ENCODE data around the gene UBALD1. TPM values are rescaled to one million over a fixed set of nuclear protein-coding genes. Genes with fewer than 3 reads are reported as not detected.
"Not testable (repeated sequence)": the region's sequence is repeated elsewhere in the genome, so short reads cannot be mapped to it uniquely, and the experiment has no call there.

The UBALD1 gene
- total RNA-seq, 4 donors from 2014 or later: 11.6 to 25.1 (median 18.1) TPM

GRCh38 chr16:4574919-4575705 is 39.6 kb downstream of the UBALD1 start:
- Histone ChIP-seq H3K27ac (no peak overlapping the region), H3K9me3 (no peaks in the 10 kb centered on the region), H3K4me1 (no peaks in the 10 kb centered on the region), H3K36me3 (no peaks in the 10 kb centered on the region), H3K4me3 (no peak overlapping the region), H3K27me3 (no peaks in the 10 kb centered on the region)
- no peak for DNase-seq
- TF ChIP-seq POLR2A (IDR thresholded peaks at IDR 0.05) (no peak), CTCF (IDR thresholded peaks at IDR 0.05) (no peak)

DNA sequence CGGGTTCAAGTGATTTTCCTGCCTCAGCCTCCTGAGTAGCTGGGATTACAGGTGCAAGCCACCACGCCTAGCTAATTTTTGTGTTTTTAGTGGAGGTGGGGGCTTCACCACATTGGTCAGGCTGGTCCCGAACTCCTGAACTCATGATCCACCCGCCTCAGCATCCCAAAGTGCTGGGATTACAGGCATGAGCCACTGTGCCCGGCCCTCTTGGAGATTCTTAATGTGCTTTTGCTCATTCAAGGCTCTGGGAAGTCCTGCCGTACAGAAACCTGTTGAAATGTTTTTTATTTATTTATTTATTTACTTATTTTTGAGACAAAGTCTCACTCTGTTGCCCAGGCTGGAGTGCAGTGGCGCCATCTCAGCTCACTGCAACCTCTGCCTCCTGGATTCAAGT is 40.8 kb downstream of the UBALD1 start:
- H3K9me3 ChIP-seq, DNase-seq, H3K27ac ChIP-seq, H3K4me3 ChIP-seq, H3K4me1 ChIP-seq, H3K36me3 ChIP-seq, H3K27me3 ChIP-seq: not testable (repeated sequence)

GRCh38 chr16:4572715-4573114 is 42.0 kb downstream of the UBALD1 start:
- TF ChIP-seq POLR2A (IDR thresholded peaks at IDR 0.05) (no peak), CTCF (IDR thresholded peaks at IDR 0.05) (no peak)
- no peaks in the 10 kb centered on the region for H3K4me1 ChIP-seq
- H3K27ac ChIP-seq: no peak overlapping the region
- H3K36me3 ChIP-seq: no peaks in the 10 kb centered on the region
- H3K9me3 ChIP-seq: no peaks in the 10 kb centered on the region
- no peak for DNase-seq
- H3K4me3 ChIP-seq: no peak overlapping the region
- H3K27me3 ChIP-seq: no peaks in the 10 kb centered on the region

- TF ChIP-seq POLR2A (IDR thresholded peaks at IDR 0.05) (no peak), CTCF (IDR thresholded peaks at IDR 0.05) (no peak)
- no peak for DNase-seq
Measured at GRCh38 chr16:4570688-4571321, 43.9 kb downstream of the UBALD1 start.

DNA sequence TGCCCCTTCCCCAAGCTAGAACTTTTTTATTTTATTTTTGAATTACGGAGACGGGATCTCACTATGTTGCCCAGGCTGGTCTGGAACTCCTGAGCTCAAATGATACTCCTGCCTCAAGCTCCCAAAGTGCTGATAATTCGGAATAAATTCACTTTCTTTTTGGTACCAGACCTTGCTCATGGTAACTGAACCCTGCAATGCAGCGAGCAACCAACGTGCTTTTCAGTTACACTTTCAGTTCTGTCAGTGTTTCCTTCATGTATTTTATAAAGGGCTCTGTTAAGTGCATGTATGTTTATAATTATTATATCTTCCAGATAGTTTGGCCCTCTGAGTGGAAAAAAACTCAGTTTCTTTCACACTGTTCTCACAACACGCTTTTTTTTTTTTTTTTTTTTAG is 44.6 kb downstream of the UBALD1 start:
- no peaks in the 10 kb centered on the region for H3K4me1 ChIP-seq
- H3K27ac ChIP-seq: no peak overlapping the region
- DNase-seq: no peak
- no peaks in the 10 kb centered on the region for H3K27me3 ChIP-seq
- H3K4me3 ChIP-seq: no peak overlapping the region
- no peak for TF ChIP-seq CTCF (IDR thresholded peaks at IDR 0.05)
- TF ChIP-seq POLR2A (IDR thresholded peaks at IDR 0.05): no peak
- H3K9me3 ChIP-seq: no peaks in the 10 kb centered on the region
- H3K36me3 ChIP-seq: no peaks in the 10 kb centered on the region

More at GRCh38 chr16:4570688-4571321, 43.9 kb downstream of the UBALD1 start:
- no peak overlapping the region for H3K4me3 ChIP-seq
- no peaks in the 10 kb centered on the region for H3K36me3 ChIP-seq
- H3K9me3 ChIP-seq: no peaks in the 10 kb centered on the region
- H3K27ac ChIP-seq: no peak overlapping the region
- H3K4me1 ChIP-seq: no peaks in the 10 kb centered on the region
- no peaks in the 10 kb centered on the region for H3K27me3 ChIP-seq

- Histone ChIP-seq H3K27ac (no peak overlapping the region), H3K9me3 (no peaks in the 10 kb centered on the region), H3K4me3 (no peak overlapping the region), H3K36me3 (no peaks in the 10 kb centered on the region), H3K27me3 (no peaks in the 10 kb centered on the region), H3K4me1 (no peaks in the 10 kb centered on the region)
- TF ChIP-seq CTCF (IDR thresholded peaks at IDR 0.05) (no peak), POLR2A (IDR thresholded peaks at IDR 0.05) (no peak)
- no peak for DNase-seq
Measured at GRCh38 chr16:4566144-4566543, 48.5 kb downstream of the UBALD1 start.
